Stimulated activated CD8-positive, alpha-beta memory T cell treated with anti-CD3 and anti-CD28 coated beads, Interleukin-12 subunit alpha, Interleukin-12 subunit beta, amount 100 ng/mL, for 4 hours (primary cell): ENCODE results near the gene RAB31.
"Not testable (repeated sequence)": the region's sequence is repeated elsewhere in the genome, so short reads cannot be mapped to it uniquely, and the experiment has no call there.

Source experiments
- DNase-seq: peaks from one replicate; pipeline ENCODE4 v3.0.0-alpha.2; 2020; ENCODE audit warnings: low read depth

RAB31 gene

GRCh38 chr18:9708057-9708433, at the start of gene RAB31:
Gene RAB31 (plus strand): TSS chr18:9708301. CDS start chr18:9708406, 105 bp downstream.
- peak; percentile 6 for DNase-seq

DNA sequence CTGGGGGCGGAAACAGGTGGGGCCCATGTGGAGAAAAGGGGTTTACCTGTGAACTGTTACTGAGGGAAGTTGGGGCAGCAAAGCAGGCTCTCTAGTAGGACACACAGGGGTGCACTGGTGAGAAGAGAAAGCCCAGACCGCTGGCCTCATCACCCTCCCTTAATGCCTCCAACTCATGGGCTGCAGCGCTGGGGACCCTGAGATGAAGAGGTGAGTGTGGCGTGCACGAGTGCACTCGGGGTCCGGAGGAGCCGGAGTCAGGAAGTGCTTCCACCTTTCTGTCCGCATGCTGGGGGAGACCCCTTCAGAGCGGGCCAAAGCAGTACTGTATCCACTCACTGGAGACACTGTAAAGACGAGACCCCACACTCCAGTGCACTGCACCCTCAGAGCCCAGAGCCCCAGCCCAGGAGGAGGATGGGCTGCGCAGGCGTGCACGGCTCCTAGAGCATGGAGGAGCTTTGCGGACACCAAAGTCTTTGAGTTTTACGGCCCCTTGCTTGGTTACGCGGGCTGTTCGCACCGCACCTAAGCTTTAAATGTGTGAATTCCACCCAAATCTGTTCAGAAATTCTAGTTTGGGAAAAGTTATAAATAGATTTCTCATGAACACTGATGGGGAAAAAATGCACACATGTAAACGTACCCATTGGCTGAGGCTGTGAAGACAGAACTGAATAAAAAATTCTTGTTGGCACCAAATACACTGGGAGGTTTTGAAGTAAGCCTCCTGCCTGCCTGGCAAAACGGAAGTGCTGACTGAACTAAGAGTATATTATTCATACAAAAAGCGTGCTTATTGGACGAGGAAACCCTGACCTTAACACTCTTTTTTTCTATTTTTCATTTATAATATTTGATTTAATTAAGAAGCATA, 48.4 kb upstream of the RAB31 start:
- DNase-seq = no peak

DNA sequence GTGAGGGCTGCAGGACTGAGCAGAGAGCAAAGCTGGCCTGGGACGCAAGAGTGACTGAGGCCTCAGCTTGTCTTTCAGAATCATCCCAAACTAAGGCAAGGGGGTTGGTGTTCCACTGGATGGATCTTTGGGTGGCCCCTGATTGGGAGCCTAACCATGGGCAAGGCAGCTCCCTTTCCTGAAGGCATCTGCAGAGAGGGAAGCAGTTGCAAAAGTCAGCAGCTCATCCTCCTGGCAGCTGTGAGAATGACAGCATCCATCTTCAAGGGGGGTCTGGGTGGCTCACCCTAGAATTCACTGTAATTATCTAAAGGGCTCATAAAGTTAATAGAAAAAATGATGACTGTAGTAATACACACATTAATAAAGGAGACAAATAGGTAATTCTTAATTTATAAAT, 46.5 kb upstream of the RAB31 start:
- DNase-seq = no peak

GRCh38 chr18:9663377-9663776, 44.7 kb upstream of the RAB31 start:
- no peak for DNase-seq

DNA sequence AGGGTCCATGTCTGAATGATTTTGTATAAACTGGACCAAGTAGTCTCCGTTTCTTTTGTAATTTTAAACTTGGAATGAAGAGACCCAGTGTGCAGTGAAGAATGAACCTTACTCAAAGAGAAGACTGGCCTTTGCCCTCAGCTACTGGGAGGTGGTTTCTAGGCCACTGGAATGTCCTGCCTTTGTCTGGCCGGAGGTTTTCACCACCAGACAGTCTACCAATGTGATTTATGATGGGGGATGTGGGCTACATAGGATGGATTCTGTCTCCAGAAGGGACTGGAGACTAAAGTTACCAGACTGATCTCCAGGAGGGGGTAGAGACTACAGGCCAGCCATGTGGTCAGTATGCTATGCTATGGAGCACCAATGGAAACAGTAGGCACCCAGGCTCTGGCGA, 42.8 kb upstream of the RAB31 start:
- DNase-seq = no peak

DNA sequence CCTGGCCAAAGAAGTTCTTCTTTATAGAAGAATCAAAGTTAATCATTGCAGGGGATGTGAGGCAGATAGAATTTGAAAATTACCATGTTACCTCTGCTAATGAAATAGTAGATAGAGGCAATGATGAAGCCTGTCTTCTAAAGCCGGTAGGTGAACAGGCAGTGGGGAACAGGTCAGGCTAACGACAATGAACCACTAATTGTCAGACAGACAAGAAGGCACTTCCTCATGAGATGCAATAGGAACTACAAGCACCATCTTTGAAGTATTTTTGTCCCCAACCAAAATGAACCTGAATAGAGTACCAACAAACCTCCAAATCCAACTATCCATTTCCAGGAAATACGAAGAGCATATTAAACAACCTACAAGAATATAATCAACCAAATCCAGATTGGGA, 41.6 kb upstream of the RAB31 start:
- no peak for DNase-seq

DNA sequence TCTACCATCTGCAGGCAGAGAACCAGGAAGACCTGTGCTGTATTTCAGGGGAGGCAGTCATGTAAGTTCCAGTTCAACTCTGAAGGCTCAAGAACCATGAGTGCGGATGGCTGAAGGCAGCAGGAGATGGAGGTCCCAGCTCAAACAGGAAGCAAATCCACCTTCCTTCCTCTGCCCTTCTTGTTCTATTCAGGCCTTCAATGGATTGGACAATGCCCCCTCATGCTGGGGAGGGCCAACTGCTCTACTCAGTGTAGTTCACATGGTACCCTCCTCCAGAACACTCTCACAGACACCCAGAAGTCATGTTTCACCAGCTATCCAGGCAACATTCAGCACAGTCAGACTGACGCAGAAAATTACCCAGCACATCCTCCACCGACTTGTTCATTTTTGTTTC, 39.1 kb upstream of the RAB31 start:
- DNase-seq = no peak

- no peak for DNase-seq
Measured at GRCh38 chr18:9671214-9671613, 36.9 kb upstream of the RAB31 start.

DNA sequence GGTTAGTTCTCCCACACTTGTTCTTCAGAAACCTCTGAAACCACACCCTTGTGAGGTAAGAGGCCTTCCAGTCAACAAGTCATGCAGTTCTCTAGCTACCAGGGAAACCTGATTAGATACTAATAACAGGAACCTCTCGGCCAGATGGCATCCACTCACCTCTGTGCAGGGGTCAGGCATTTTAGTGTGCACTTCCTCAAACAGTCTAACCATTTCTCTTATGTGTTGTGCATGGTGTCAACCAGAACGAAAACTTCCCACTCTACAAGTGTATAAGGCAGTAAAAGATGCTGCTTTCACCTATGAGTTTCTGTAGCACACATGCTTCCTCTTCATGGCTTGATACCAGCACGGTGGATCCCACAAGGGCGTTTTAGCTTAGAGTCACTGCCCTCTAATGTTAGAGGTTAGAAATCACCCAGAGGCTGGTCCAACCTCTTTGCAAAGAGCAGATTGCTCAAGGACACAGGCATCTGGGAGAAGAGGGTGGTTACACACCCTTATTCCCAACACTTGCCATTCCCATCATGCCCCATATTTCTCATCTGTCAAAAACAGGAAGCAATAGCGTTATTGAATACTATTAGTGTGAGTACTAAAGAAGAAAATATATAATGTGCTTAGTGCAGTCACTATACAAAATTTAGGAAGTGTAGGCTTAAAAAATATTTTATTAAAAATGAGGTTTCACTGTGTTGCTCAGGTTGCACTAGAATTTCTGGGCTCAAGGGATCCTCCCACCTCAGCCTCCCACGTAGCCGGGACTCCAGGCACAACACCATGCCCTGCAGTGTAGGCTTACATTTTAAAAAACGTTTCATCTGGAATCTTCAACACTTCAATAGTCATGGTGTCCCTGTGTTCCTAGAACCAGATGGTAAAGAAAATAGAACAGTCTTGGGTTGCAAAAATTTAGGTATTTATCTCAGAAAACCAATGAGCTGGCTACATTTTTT, 34.5 kb upstream of the RAB31 start:
- no peak for DNase-seq

GRCh38 chr18:9678216-9678615, 29.9 kb upstream of the RAB31 start:
- not testable (repeated sequence) for DNase-seq

DNA sequence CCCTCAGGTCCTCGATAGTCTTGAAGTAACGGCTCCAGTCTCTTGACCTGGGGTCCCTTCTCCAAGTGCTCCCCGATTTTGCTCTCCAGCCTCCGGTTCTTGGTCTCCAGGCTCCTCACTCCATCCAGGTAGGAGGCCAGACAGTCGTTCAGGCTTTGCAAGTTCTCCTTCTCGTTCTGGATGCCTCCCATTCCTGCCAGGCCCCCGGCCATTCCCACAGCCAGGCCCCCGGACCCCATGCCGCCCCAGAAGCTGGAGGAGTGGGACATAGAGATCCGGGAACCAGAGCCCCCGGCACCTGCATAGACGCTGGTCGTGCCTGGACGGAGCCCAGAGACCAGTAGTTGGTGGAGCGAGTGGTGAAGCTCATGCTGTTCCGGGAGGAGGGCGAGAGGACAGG, 29.0 kb upstream of the RAB31 start:
- no peak for DNase-seq

DNA sequence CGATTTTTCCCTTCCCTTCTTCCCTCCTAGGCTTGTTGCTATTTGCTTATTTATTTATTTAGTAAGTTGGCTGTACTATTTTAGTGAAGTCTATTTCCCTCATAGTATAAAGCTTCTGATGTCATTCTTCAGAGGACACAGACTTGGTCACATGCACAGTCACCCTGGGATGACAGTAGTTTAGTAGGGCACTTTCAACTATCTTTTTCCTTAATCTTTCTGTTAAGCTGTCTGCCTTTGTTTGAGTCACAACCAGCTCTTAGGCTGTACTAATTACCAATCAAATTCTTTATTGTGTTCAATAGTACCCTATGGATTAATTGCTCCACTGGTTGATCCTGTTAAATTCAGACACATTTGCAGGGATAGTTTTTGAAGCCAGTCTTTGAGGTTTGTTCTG, 26.9 kb upstream of the RAB31 start:
- DNase-seq = no peak

DNA sequence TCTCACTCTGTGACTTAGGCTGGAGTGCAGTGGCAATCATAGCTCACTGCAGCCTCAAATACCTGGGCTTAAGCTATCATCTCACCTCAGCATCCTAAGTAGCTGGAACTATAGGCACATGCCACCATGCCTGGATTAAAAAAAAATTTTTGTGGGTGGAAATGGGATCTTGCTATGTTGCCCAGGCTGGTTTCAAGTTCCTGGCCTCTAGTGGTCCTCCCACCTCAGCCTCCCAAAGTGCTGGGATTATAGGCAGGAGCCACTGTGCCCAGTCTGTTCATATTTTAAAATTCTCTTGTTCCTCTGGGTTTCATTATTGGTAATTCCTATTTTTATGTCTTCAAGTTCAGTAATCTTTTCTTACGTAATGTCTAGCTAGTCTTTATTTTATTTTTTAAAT, 25.5 kb upstream of the RAB31 start:
- no peak for DNase-seq

GRCh38 chr18:9683418-9684396, 24.4 kb upstream of the RAB31 start:
- no peak for DNase-seq

DNA sequence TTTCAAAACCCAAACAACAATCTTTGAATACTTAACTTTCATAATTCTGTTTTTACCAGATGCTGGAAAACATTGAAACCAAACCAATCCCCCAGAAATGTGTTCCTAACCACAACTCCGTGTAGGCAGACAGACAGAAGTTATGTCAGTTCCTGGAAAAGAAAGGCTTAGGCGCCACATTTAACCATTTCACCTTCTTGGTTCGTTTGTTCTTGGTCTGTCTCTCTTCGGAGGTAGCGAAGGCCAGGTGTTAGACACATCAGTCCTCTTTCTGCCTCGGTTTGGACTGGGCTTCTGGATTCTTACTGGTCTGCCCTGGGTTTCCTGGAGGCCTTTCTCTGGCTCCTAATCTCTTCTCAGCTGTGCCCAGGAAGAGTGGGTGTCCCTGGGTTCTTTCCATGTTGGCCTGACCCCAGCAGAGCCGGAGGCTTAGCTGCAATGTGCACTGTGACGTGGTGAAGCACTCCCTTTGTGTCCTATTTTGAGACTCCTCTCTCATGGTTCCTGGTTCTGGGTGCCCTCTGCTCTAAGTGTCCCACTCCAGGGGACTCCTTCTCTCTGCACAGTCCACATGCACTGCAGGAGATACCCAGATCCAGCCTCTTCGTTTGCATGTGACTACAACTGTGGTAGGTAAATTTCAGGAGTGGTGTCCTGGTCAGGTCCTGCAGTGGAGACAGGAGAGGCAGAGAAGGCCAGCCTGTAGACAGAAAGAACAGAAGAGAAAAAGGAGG, 23.1 kb upstream of the RAB31 start:
- DNase-seq = no peak

DNA sequence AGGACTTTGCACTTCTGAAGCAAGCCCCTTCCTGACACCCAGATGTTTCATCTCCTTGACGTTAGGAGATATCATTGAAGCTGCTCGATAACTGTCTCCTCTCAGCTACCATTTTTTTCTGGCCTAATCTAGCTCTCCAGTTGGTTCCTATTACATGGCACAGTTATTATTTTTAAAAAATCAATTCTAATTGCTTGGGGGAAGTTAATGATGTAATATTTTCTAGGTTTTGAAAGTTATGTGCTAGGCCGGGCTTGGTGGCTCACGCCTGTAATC, 22.5 kb upstream of the RAB31 start:
- no peak for DNase-seq

GRCh38 chr18:9688036-9688741, 19.9 kb upstream of the RAB31 start:
- DNase-seq = no peak

DNA sequence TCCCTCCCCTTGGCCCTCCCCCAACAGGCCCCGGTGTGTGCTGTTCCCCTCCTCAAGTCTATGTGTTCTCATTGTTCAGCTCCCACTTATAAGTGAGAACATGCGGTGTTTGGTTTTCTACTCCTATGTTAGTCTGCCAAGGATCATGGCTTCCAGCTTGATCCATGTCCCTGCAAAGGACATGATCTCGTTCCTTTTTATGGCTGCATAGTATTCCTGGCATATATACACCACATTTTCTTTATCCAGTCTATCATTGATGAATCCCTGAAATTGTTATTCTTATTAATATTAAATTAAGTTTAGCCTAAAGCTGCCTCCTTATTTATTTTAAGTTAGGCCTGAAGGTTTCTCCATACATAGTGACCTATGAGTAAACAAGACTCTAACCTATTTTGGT, 18.8 kb upstream of the RAB31 start:
- DNase-seq = no peak

DNA sequence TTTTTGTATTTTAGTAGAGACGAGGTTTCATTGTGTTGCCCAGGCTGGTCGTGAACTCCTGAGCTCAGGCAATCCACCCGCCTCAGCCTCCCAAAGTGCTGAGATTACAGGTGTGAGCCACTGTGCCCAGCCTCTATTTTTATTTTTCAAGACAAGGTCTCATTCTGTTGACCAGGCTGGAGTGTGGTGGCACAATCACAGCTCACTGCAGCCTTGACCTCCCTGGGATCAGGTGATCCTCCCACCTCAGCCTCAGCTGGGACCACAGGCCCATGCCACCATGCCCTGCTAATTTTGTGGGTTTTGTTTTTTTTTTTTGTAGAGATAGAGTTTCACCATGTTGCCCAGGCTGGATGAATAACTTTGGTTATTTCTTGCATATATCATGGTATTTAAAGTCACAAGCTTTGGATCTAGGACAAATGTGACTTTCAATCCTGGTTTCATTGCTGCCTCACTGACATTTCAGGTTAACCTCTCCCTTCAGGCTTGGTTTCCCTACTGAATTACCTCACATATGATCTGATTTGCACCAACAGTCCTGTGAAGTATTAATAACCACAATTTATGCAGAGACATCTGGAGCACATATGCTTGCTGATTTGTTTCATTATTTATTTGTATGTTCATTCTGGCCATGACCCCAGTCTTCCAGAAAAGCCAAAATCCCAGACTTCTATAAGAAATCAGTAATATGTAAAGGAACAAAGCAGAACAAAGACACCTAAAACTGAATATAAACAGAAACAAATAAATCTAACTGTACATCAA, 17.5 kb upstream of the RAB31 start:
- no peak for DNase-seq

DNA sequence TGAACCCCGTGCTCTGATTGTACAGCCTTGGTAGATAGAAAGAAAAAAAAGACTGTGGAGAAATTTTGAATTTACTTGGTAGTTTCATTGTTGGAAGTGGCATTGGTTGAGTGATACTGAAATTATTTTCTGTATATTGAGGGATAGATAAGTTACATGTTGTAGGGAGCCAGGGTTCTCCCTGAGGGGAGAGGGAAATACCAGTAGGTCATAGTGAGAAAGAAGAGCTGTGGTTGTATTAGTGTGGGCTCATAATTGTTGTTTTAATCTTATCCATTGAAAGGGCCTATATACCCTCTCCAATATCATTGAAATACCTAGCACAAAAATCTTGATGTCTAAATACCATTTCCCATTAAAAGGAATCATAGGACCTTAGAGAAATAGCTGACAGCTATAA, 16.9 kb upstream of the RAB31 start:
- no peak for DNase-seq
